OCI-LY7 (cell line): ENCODE data around the gene ATP6V0C. TPM values are rescaled to one million over a fixed set of nuclear protein-coding genes. Genes with fewer than 3 reads are reported as not detected.

Source experiments
- BruUV-seq: library from RNA; stranded (reverse); fragments of 400-500 nt; replicated peaks from 2 replicates; lab custom pipeline; 2021; lab: Mats Ljungman, UMichigan
- CTCF ChIA-PET: fragments of 300-600 bp; sonication (Branson Sonifier 250); formaldehyde crosslinking; loops from one replicate; lab custom pipeline; 2022; ENCODE audit warnings: antibody characterized with exemption; ENCODE audit not compliant: unreplicated experiment; lab: Charles Lee
- POLR2A ChIA-PET: fragments of 300-600 bp; sonication (Branson Sonifier 250); formaldehyde crosslinking; loops from one replicate; lab custom pipeline; 2022; ENCODE audit warnings: antibody characterized with exemption; lab: Charles Lee
- DNase-seq: peaks from one replicate; pipeline ENCODE4 v3.0.0-alpha.2; 2015; ENCODE audit warnings: low spot score
- H2AFZ ChIP-seq: fragments of 200-600 bp; sonication (generic), shearing (Covaris generic); 2 replicates; pipeline ENCODE4 v1.6.1; 2014; ENCODE audit warnings: mild to moderate bottlenecking, antibody characterized with exemption, low read length, moderate library complexity
- H3K27ac ChIP-seq: fragments of 200-600 bp; sonication (generic); 2 replicates; pipeline ENCODE4 v1.5.1; 2014; ENCODE audit warnings: mixed run types, low read depth, mild to moderate bottlenecking, moderate library complexity, low read length, inconsistent platforms; ENCODE audit not compliant: poor library complexity, severe bottlenecking
- H3K36me3 ChIP-seq: fragments of 200-600 bp; sonication (generic); 2 replicates; pipeline ENCODE4 v1.6.1; 2014; ENCODE audit warnings: mild to moderate bottlenecking, antibody characterized with exemption, low read length, moderate library complexity, mixed read lengths; ENCODE audit not compliant: insufficient read depth
- H3K4me1 ChIP-seq: fragments of 200-600 bp; sonication (generic); 2 replicates; pipeline ENCODE4 v1.5.1; 2014; ENCODE audit warnings: mild to moderate bottlenecking, low read length; ENCODE audit not compliant: insufficient read depth, poor library complexity, severe bottlenecking
- H3K4me2 ChIP-seq: fragments of 200-600 bp; sonication (generic); 2 replicates; pipeline ENCODE4 v1.6.1; 2014; ENCODE audit warnings: mild to moderate bottlenecking, low read length
- H3K4me3 ChIP-seq: fragments of 200-600 bp; sonication (generic); 2 replicates; pipeline ENCODE4 v1.5.1; 2014; ENCODE audit warnings: mild to moderate bottlenecking, low read depth, low read length; ENCODE audit not compliant: poor library complexity, severe bottlenecking
- H3K79me2 ChIP-seq: fragments of 200-600 bp; sonication (generic); 2 replicates; pipeline ENCODE4 v1.6.1; 2016; ENCODE audit warnings: low read depth, mild to moderate bottlenecking, low read length, moderate library complexity, mixed read lengths; ENCODE audit not compliant: insufficient read depth
- H3K9me2 ChIP-seq: fragments of 200-600 bp; sonication (generic); 2 replicates; pipeline ENCODE4 v1.6.1; 2016; ENCODE audit warnings: mild to moderate bottlenecking, low read length, mixed read lengths; ENCODE audit not compliant: insufficient read depth
- H3K9me3 ChIP-seq: fragments of 200-600 bp; sonication (generic); 2 replicates; pipeline ENCODE4 v1.6.1; 2014; ENCODE audit warnings: mild to moderate bottlenecking, mixed run types, low read length, mixed read lengths
- H4K20me1 ChIP-seq: fragments of 200-600 bp; sonication (generic); 2 replicates; pipeline ENCODE4 v1.6.1; 2014; ENCODE audit warnings: mild to moderate bottlenecking, antibody characterized with exemption, low read length, moderate library complexity, mixed read lengths; ENCODE audit not compliant: insufficient read depth
- EZH2phosphoT487 ChIP-seq: fragments of 200-600 bp; sonication (generic); IDR thresholded peaks from 2 replicates; pipeline ENCODE4 v1.6.1; 2018; ENCODE audit warnings: low read depth, borderline replicate concordance, mild to moderate bottlenecking, mixed run types, antibody characterized with exemption, low read length, moderate library complexity, mixed read lengths
- intact Hi-C: fragments of 100-400 bp; cut with micrococcal nuclease; formaldehyde crosslinking; loops from one replicate; pipeline ENCODE4 v1.10.0; 2022; ENCODE audit not compliant: unreplicated experiment
- total RNA-seq, 2 experiments: library from RNA; depleted of rRNA in 1 of 2; stranded (reverse); fragments of >200 nt in 1 of 2; shearing (Covaris generic) in 1 of 2; gene quantifications; 2 replicates each; pipeline ENCODE4 v1.2.3, GENCODE V29; 2014 to 2022
- TF ChIP-seq, protein P1 (sequence below): fragments of 200-600 bp; sonication (generic); conservative IDR thresholded peaks from 2 replicates; pipeline ENCODE4 v1.5.1; 2014; ENCODE audit warnings: mild to moderate bottlenecking, antibody characterized with exemption, low read length, moderate library complexity, mixed read lengths

The ATP6V0C gene
- total RNA-seq, 2 experiments from 2014 or later = 16.4 to 94.3 TPM

DNA sequence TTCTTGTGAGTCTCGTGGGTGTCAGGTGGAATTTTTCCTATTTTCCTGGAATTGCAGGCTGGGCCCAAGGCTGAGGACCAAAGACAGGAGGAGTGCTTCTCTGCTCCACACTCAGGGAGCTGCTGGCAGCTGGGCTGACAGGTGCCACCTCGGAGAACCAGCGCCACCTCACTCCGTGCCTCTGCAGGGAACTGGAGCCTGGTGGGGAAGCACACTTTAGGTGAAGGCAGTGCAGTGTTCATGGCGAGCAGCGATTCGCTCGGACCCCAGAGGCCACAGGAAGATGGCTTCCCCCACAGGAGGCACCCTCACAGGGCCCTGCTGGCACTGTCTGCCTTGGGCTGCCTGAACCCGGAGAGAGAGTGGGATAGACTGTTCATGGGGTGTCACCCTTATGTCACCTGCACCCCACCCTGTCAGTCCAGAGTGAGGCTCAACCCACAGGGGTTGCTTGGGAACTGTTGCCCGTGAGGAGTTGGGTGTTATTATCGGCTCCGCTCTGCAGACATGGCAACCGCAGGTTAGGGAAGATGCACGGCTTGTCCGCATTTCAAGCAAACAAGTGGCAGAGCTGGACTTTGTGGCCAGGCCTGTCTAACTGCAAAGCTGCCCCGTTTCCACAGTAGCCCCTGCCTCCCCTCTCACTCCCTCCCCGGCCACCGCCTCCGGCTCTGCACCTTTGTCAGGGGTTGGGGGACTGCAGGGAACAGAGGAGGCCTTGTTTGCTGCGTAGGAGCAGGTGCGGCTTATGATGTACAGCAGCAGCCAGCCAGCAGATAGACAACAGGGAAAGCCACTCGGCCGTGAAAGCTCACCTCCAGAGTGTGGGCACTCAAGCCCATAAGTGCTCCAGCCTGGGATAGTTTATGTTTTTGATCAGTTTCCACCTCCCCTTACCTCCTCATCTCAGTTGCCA is 23.3 kb upstream of the ATP6V0C start:
- DNase-seq = no peak
- intact Hi-C loops = no loop called here
- ChIA-PET POLR2A (no interaction called here), CTCF (no interaction called here)
- Histone ChIP-seq H3K27ac (no peak overlapping the region), H4K20me1 (no peaks in the 10 kb centered on the region), H3K4me2 (no peak overlapping the region), H3K36me3 (peaks cover 17% of the 10 kb centered on the region; the same call in 1 of the 2 replicates), H3K4me1 (peaks cover 6% of the 10 kb centered on the region), H3K79me2 (no peaks in the 10 kb centered on the region), H3K9me3 (no peaks in the 10 kb centered on the region), H3K4me3 (no peak overlapping the region), H3K9me2 (no peaks in the 10 kb centered on the region), H2AFZ (no peak overlapping the region)
- TF ChIP-seq EZH2phosphoT487 = no peak
- TF ChIP-seq, protein P1, sequence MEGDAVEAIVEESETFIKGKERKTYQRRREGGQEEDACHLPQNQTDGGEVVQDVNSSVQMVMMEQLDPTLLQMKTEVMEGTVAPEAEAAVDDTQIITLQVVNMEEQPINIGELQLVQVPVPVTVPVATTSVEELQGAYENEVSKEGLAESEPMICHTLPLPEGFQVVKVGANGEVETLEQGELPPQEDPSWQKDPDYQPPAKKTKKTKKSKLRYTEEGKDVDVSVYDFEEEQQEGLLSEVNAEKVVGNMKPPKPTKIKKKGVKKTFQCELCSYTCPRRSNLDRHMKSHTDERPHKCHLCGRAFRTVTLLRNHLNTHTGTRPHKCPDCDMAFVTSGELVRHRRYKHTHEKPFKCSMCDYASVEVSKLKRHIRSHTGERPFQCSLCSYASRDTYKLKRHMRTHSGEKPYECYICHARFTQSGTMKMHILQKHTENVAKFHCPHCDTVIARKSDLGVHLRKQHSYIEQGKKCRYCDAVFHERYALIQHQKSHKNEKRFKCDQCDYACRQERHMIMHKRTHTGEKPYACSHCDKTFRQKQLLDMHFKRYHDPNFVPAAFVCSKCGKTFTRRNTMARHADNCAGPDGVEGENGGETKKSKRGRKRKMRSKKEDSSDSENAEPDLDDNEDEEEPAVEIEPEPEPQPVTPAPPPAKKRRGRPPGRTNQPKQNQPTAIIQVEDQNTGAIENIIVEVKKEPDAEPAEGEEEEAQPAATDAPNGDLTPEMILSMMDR = no peak
- BruUV-seq = no TSS peak

DNA sequence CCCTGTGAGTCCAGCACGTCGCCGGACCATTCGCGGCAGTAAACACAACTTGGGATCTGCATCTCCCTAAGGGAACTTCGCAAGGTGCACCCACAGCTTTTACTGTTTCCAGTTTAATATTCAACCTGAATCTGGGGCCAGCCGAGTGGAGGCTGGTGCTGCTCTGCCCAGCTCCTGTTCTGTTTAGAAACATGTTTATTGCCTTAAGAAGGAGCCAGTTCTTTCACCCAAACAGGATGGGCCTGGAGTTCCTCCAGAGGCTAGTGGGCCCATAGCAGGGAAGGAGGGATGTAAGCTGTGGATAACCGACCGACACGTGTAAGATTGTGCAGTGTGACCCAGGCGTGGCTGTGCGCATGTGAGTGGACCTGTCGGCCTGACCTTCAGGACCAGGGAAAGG is 21.5 kb upstream of the ATP6V0C start:
- Histone ChIP-seq H3K36me3 (peaks cover 25% of the 10 kb centered on the region), H3K27ac (no peak overlapping the region), H3K4me1 (no peaks in the 10 kb centered on the region), H4K20me1 (no peaks in the 10 kb centered on the region), H3K4me2 (no peak overlapping the region), H3K79me2 (no peaks in the 10 kb centered on the region), H3K9me3 (no peaks in the 10 kb centered on the region), H3K9me2 (no peaks in the 10 kb centered on the region), H3K4me3 (no peak overlapping the region), H2AFZ (no peak overlapping the region)
- DNase-seq = no peak
- no TSS peak for BruUV-seq
- ChIA-PET CTCF (no interaction called here), POLR2A (interaction anchor here (0.6 kb wide), 1 partner anchor 262 kb away, joined by 5 read pairs; no protein-coding TSS in a partner anchor)
- TF ChIP-seq, protein P1 = no peak
- TF ChIP-seq EZH2phosphoT487 = no peak
- intact Hi-C loops = no loop called here

DNA sequence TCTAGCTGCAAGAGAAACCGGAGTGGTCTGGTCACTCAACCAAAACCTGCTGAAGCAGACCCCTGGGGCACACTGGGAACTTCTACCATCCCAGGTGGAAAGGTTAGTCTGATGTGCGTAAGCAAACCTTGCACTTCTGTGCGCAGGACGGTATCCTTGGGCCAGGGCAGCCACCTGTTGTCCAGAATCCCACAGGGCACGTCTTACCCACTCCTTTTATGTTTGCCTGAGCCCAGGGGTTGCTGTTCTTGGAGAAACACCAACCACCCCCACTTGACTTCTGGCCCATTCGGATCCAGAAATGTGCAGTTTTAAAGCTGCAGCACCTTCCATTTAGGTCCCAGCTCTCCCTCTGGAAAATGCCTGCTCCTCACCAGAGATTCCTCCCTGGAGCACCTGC is 20.1 kb upstream of the ATP6V0C start:
- Histone ChIP-seq H3K79me2 (no peaks in the 10 kb centered on the region), H3K4me3 (no peak overlapping the region), H3K36me3 (peaks cover 37% of the 10 kb centered on the region), H2AFZ (no peak overlapping the region), H3K4me2 (no peak overlapping the region), H3K27ac (no peak overlapping the region), H3K4me1 (no peaks in the 10 kb centered on the region), H4K20me1 (no peaks in the 10 kb centered on the region), H3K9me3 (no peaks in the 10 kb centered on the region), H3K9me2 (no peaks in the 10 kb centered on the region)
- CTCF ChIA-PET = no interaction called here
- POLR2A ChIA-PET = no interaction called here
- no peak for TF ChIP-seq EZH2phosphoT487
- TF ChIP-seq, protein P1 = no peak
- BruUV-seq = no TSS peak
- no peak for DNase-seq
- intact Hi-C loops = no loop called here
